Measurements from ENCODE around the gene CDKL2.

Gene CDKL2

GRCh38 chr4:75659512-75660031 is 29.2 kb upstream of the CDKL2 start:
- Histone ChIP-seq H3K4me3 (ENCODE audit: insufficient read length, low read depth) (no peak overlapping the region), H3K9me3 (ENCODE audit: insufficient read depth, low read length) (no peaks in the 10 kb centered on the region), H3K36me3 (ENCODE audit: insufficient read depth, insufficient read length, low read length) (peaks cover 68% of the 10 kb centered on the region), H3K4me1 (ENCODE audit: insufficient read depth, insufficient read length) (no peaks in the 10 kb centered on the region), H3K9ac (ENCODE audit: insufficient read length, low read depth) (no peak overlapping the region), H3K27me3 (ENCODE audit: insufficient read depth, insufficient read length) (no peaks in the 10 kb centered on the region)
- TF ChIP-seq ZNF274 (IDR thresholded peaks at IDR 0.05; ENCODE audit: low read depth, low read length) (no peak), SUZ12 (IDR thresholded peaks at IDR 0.05; ENCODE audit: extremely low read depth, insufficient read depth, insufficient read length) (no peak), YY1 (IDR thresholded peaks at IDR 0.05; ENCODE audit: insufficient read depth, insufficient read length) (no peak)
- DNase-seq (ENCODE audit: low read depth, low spot score): no peak

GRCh38 chr4:75658876-75659275 is 28.5 kb upstream of the CDKL2 start:
- no peaks in the 10 kb centered on the region for H3K4me1 ChIP-seq (ENCODE audit: insufficient read depth, insufficient read length)

GRCh38 chr4:75655562-75655961 is 25.2 kb upstream of the CDKL2 start:
- Histone ChIP-seq H3K4me1 (ENCODE audit: insufficient read depth, insufficient read length) (no peaks in the 10 kb centered on the region), H3K36me3 (ENCODE audit: insufficient read depth, insufficient read length, low read length) (peaks cover 85% of the 10 kb centered on the region), H3K4me3 (ENCODE audit: insufficient read length, low read depth) (no peak overlapping the region), H3K27me3 (ENCODE audit: insufficient read depth, insufficient read length) (no peaks in the 10 kb centered on the region), H3K9me3 (ENCODE audit: insufficient read depth, low read length) (no peaks in the 10 kb centered on the region), H3K9ac (ENCODE audit: insufficient read length, low read depth) (no peak overlapping the region)
- no peak for DNase-seq (ENCODE audit: low read depth, low spot score)
- no peak for TF ChIP-seq SUZ12 (IDR thresholded peaks at IDR 0.05; ENCODE audit: extremely low read depth, insufficient read depth, insufficient read length)
- TF ChIP-seq YY1 (IDR thresholded peaks at IDR 0.05; ENCODE audit: insufficient read depth, insufficient read length): no peak
- no peak for TF ChIP-seq ZNF274 (IDR thresholded peaks at IDR 0.05; ENCODE audit: low read depth, low read length)

More at GRCh38 chr4:75658876-75659275, 28.5 kb upstream of the CDKL2 start:
- H3K9me3 ChIP-seq (ENCODE audit: insufficient read depth, low read length): no peaks in the 10 kb centered on the region
- H3K27me3 ChIP-seq (ENCODE audit: insufficient read depth, insufficient read length): no peaks in the 10 kb centered on the region
- no peak for TF ChIP-seq YY1 (IDR thresholded peaks at IDR 0.05; ENCODE audit: insufficient read depth, insufficient read length)
- TF ChIP-seq ZNF274 (IDR thresholded peaks at IDR 0.05; ENCODE audit: low read depth, low read length): no peak
- TF ChIP-seq SUZ12 (IDR thresholded peaks at IDR 0.05; ENCODE audit: extremely low read depth, insufficient read depth, insufficient read length): no peak
- H3K36me3 ChIP-seq (ENCODE audit: insufficient read depth, insufficient read length, low read length): peaks cover 72% of the 10 kb centered on the region
- no peak overlapping the region for H3K9ac ChIP-seq (ENCODE audit: insufficient read length, low read depth)
- no peak for DNase-seq (ENCODE audit: low read depth, low spot score)
- no peak overlapping the region for H3K4me3 ChIP-seq (ENCODE audit: insufficient read length, low read depth)

GRCh38 chr4:75654905-75655304 is 24.6 kb upstream of the CDKL2 start:
- TF ChIP-seq SUZ12 (IDR thresholded peaks at IDR 0.05; ENCODE audit: extremely low read depth, insufficient read depth, insufficient read length): no peak
- no peak for TF ChIP-seq ZNF274 (IDR thresholded peaks at IDR 0.05; ENCODE audit: low read depth, low read length)
- no peak for TF ChIP-seq YY1 (IDR thresholded peaks at IDR 0.05; ENCODE audit: insufficient read depth, insufficient read length)
- no peaks in the 10 kb centered on the region for H3K27me3 ChIP-seq (ENCODE audit: insufficient read depth, insufficient read length)
- H3K9me3 ChIP-seq (ENCODE audit: insufficient read depth, low read length): no peaks in the 10 kb centered on the region
- H3K9ac ChIP-seq (ENCODE audit: insufficient read length, low read depth): no peak overlapping the region
- H3K4me1 ChIP-seq (ENCODE audit: insufficient read depth, insufficient read length): no peaks in the 10 kb centered on the region
- peaks cover 80% of the 10 kb centered on the region for H3K36me3 ChIP-seq (ENCODE audit: insufficient read depth, insufficient read length, low read length)
- no peak for DNase-seq (ENCODE audit: low read depth, low spot score)
- H3K4me3 ChIP-seq (ENCODE audit: insufficient read length, low read depth): no peak overlapping the region

GRCh38 chr4:75653845-75654503 is 23.6 kb upstream of the CDKL2 start:
- no peaks in the 10 kb centered on the region for H3K9me3 ChIP-seq (ENCODE audit: insufficient read depth, low read length)
- no peak for DNase-seq (ENCODE audit: low read depth, low spot score)
- H3K27me3 ChIP-seq (ENCODE audit: insufficient read depth, insufficient read length): no peaks in the 10 kb centered on the region
- H3K9ac ChIP-seq (ENCODE audit: insufficient read length, low read depth): no peak overlapping the region
- TF ChIP-seq ZNF274 (IDR thresholded peaks at IDR 0.05; ENCODE audit: low read depth, low read length) (no peak), SUZ12 (IDR thresholded peaks at IDR 0.05; ENCODE audit: extremely low read depth, insufficient read depth, insufficient read length) (no peak), YY1 (IDR thresholded peaks at IDR 0.05; ENCODE audit: insufficient read depth, insufficient read length) (no peak)
- H3K4me1 ChIP-seq (ENCODE audit: insufficient read depth, insufficient read length): no peaks in the 10 kb centered on the region
- H3K4me3 ChIP-seq (ENCODE audit: insufficient read length, low read depth): no peak overlapping the region
- peaks cover 78% of the 10 kb centered on the region for H3K36me3 ChIP-seq (ENCODE audit: insufficient read depth, insufficient read length, low read length)

GRCh38 chr4:75644095-75644494 is 13.8 kb upstream of the CDKL2 start:
- Histone ChIP-seq H3K9ac (ENCODE audit: insufficient read length, low read depth) (no peak overlapping the region), H3K27me3 (ENCODE audit: insufficient read depth, insufficient read length) (no peaks in the 10 kb centered on the region), H3K9me3 (ENCODE audit: insufficient read depth, low read length) (no peaks in the 10 kb centered on the region), H3K36me3 (ENCODE audit: insufficient read depth, insufficient read length, low read length) (peaks cover 60% of the 10 kb centered on the region), H3K4me3 (ENCODE audit: insufficient read length, low read depth) (no peak overlapping the region), H3K4me1 (ENCODE audit: insufficient read depth, insufficient read length) (no peaks in the 10 kb centered on the region)
- no peak for DNase-seq (ENCODE audit: low read depth, low spot score)
- TF ChIP-seq YY1 (IDR thresholded peaks at IDR 0.05; ENCODE audit: insufficient read depth, insufficient read length): no peak
- TF ChIP-seq ZNF274 (IDR thresholded peaks at IDR 0.05; ENCODE audit: low read depth, low read length): no peak
- TF ChIP-seq SUZ12 (IDR thresholded peaks at IDR 0.05; ENCODE audit: extremely low read depth, insufficient read depth, insufficient read length): no peak

GRCh38 chr4:75643651-75644050 is 13.3 kb upstream of the CDKL2 start:
- no peak for TF ChIP-seq YY1 (IDR thresholded peaks at IDR 0.05; ENCODE audit: insufficient read depth, insufficient read length)
- TF ChIP-seq SUZ12 (IDR thresholded peaks at IDR 0.05; ENCODE audit: extremely low read depth, insufficient read depth, insufficient read length): no peak
- no peak for TF ChIP-seq ZNF274 (IDR thresholded peaks at IDR 0.05; ENCODE audit: low read depth, low read length)
- no peak overlapping the region for H3K9ac ChIP-seq (ENCODE audit: insufficient read length, low read depth)
- DNase-seq (ENCODE audit: low read depth, low spot score): no peak
- no peaks in the 10 kb centered on the region for H3K9me3 ChIP-seq (ENCODE audit: insufficient read depth, low read length)
- no peaks in the 10 kb centered on the region for H3K4me1 ChIP-seq (ENCODE audit: insufficient read depth, insufficient read length)
- H3K4me3 ChIP-seq (ENCODE audit: insufficient read length, low read depth): no peak overlapping the region
- H3K27me3 ChIP-seq (ENCODE audit: insufficient read depth, insufficient read length): no peaks in the 10 kb centered on the region
- peaks cover 56% of the 10 kb centered on the region for H3K36me3 ChIP-seq (ENCODE audit: insufficient read depth, insufficient read length, low read length)

Measured in NT2/D1 (cell line).